Measurements from ENCODE around the gene RGS6.

Gene RGS6

GRCh38 chr14:72314808-72315435 is 382.7 kb downstream of the RGS6 start:
- no peak for DNase-seq (ENCODE audit: low spot score)

GRCh38 chr14:72315714-72316113 is 383.5 kb downstream of the RGS6 start:
- DNase-seq (ENCODE audit: low spot score) = no peak

- DNase-seq (ENCODE audit: low spot score) = no peak
Measured at GRCh38 chr14:72318648-72319047, 386.4 kb downstream of the RGS6 start.

- DNase-seq (ENCODE audit: low spot score) = no peak
Measured at GRCh38 chr14:72332046-72332445, 399.8 kb downstream of the RGS6 start.

- DNase-seq (ENCODE audit: low spot score) = no peak
Measured at GRCh38 chr14:72332871-72333270, 400.6 kb downstream of the RGS6 start.

GRCh38 chr14:72333357-72333756 is 401.1 kb downstream of the RGS6 start:
- DNase-seq (ENCODE audit: low spot score) = no peak

- DNase-seq (ENCODE audit: low spot score) = no peak
Measured at GRCh38 chr14:72336311-72336980, 404.2 kb downstream of the RGS6 start.

- DNase-seq (ENCODE audit: low spot score) = no peak
Measured at GRCh38 chr14:72341237-72341636, 409.0 kb downstream of the RGS6 start.

GRCh38 chr14:72341686-72342085 is 409.5 kb downstream of the RGS6 start:
- DNase-seq (ENCODE audit: low spot score) = no peak

GRCh38 chr14:72347118-72347517 is 414.9 kb downstream of the RGS6 start:
- no peak for DNase-seq (ENCODE audit: low spot score)

- no peak for DNase-seq (ENCODE audit: low spot score)
Measured at GRCh38 chr14:72350215-72350614, 418.0 kb downstream of the RGS6 start.

- DNase-seq (ENCODE audit: low spot score) = no peak
Measured at GRCh38 chr14:72352012-72352411, 419.8 kb downstream of the RGS6 start.

GRCh38 chr14:72366619-72367018 is 434.4 kb downstream of the RGS6 start:
- DNase-seq (ENCODE audit: low spot score) = no peak

- DNase-seq (ENCODE audit: low spot score) = no peak
Measured at GRCh38 chr14:72369106-72369505, 436.9 kb downstream of the RGS6 start.

GRCh38 chr14:72377016-72377415 is 444.8 kb downstream of the RGS6 start:
- DNase-seq (ENCODE audit: low spot score) = no peak

GRCh38 chr14:72380456-72380855 is 448.2 kb downstream of the RGS6 start:
- no peak for DNase-seq (ENCODE audit: low spot score)

GRCh38 chr14:72383865-72384264 is 451.6 kb downstream of the RGS6 start:
- no peak for DNase-seq (ENCODE audit: low spot score)

GRCh38 chr14:72387726-72388125 is 455.5 kb downstream of the RGS6 start:
- DNase-seq (ENCODE audit: low spot score) = no peak

- no peak for DNase-seq (ENCODE audit: low spot score)
Measured at GRCh38 chr14:72389200-72389599, 457.0 kb downstream of the RGS6 start.

- no peak for DNase-seq (ENCODE audit: low spot score)
Measured at GRCh38 chr14:72401101-72401625, 468.9 kb downstream of the RGS6 start.

GRCh38 chr14:72401632-72402376 is 469.6 kb downstream of the RGS6 start:
- DNase-seq (ENCODE audit: low spot score) = no peak

GRCh38 chr14:72402377-72402772 is 470.1 kb downstream of the RGS6 start:
- no peak for DNase-seq (ENCODE audit: low spot score)

Data from kidney tubule cell (primary cell).